HG02763 (cell line): ENCODE data around the gene LCLAT1.
A peak's percentile ranks its signal among the peaks of the same experiment; 100 is the strongest.

Experiments used
- ATAC-seq: cut with Tn5 transposase; IDR thresholded peaks from one replicate; pipeline ENCODE4 v1.9.1; 2021; ENCODE audit warnings: mild to moderate bottlenecking, moderate library complexity; ENCODE audit not compliant: unreplicated experiment

Gene LCLAT1

DNA sequence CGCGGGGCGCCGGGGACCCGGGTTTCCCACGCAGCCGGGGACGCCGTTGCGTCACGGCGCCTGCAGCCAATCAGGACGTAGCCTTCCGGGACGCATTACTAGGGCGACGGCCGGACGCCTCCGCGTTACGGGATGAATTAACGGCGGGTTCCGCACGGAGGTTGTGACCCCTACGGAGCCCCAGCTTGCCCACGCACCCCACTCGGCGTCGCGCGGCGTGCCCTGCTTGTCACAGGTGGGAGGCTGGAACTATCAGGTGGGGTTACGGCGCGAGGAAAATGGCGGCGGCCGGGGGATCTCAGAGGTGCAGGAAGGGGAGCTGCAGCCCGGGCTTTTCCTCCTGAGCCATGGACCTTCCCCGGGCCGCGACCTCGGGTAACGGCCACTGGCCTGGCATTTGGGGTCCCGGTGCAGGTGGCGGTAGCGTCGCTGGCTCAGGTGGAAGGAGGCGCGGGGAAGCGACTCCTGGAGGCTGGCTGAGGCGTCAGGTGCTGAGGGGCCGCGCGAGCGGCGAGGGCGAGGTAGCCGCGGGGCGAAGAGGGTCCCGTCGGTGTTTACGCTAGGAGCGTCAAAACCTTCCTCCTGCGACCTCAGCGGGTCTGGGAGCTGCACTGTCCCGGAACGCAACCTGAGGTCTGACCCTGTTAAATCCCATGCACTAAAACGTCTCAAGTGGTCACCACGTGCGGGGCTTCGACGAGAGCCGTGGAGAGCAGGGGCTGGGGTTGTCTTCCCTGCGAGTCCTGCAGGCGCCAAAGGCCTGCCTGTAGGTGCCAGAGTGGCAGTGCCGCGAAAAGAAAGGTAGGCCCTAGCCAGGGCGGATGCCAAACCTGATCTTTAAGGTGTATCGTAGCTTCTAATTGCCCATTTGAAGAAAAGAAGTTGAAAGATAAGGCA is at the start of gene LCLAT1:
LCLAT1 (plus strand) TSS at position 98 of the 897 bp plus-strand sequence. CDS start 78,345 bp downstream, outside the sequence.
- ATAC-seq, result peak; percentile 97

DNA sequence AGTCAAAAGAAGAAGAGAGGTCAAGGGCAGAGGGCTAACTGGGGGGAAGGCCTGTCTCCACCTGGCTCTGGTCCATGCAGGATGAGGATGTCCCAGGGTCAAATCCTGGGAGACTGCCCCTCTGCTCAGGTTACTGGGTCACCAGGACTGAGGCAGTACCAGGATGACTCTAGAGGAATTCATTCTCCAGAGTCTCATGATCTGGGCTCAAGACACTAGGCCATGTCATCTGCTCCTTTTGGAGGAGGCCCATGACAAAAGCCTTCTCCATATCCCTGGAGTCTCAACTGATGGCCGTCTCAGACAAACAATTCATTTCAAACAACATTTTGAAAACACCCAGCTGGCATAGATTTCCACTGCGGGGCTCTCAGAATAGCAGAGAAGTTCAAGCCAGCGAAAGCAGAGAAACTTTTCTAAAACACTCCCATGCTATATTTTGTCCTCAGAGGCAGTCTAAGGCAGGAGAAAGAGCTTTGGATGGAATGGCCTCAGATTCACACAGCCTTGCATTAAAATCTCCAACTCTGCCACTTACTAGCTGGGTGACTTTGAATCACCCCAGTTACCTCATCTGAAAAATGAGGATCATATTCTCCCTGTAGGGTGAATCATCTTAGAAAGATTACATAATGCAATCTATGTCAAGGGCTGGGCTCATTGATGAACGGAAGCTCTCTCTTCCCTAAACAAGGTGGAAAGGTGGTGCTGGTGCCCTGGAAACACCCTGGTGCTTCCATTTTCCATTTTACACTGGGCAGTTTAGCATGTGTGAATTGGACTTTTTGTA is 48.8 kb upstream of the LCLAT1 start:
- ATAC-seq, result no peak

DNA sequence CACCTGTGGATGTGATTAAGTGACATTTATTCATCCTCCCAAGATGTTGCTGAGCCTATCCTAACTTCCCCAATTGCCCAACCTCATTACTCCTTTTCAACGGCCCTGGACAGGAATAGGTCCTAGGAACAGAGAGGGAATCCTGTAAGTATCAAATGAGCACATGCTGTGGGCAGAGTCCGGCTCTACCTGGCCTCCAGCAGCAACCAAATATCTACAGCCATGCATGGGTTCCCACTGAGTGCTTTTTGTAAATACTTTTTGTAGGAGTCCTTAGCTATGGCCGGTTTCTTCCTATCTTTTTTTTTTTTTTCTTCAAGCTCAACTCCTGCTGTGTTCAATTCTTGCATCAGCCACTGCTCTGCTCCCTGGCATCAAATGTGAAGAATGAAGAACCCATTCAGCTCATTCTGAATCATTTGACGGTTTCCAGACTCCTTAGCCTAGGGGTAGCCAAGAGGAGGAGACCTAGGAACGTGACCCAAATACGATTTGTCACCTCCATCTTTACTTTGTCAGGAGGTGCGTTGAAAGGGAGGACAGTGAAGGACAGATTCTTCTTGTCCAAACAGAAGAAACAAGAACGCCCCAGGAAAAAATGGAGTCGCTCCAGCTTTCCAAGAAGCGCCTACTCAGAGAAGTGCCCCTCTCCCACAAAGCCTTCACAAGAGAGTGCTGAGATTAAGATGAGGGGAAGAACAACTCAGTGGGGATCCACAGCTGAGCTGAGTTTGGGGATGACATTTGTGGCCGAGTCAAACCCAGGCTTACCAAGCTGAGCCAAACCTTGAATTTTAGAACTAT is 46.7 kb upstream of the LCLAT1 start:
- ATAC-seq, result no peak

DNA sequence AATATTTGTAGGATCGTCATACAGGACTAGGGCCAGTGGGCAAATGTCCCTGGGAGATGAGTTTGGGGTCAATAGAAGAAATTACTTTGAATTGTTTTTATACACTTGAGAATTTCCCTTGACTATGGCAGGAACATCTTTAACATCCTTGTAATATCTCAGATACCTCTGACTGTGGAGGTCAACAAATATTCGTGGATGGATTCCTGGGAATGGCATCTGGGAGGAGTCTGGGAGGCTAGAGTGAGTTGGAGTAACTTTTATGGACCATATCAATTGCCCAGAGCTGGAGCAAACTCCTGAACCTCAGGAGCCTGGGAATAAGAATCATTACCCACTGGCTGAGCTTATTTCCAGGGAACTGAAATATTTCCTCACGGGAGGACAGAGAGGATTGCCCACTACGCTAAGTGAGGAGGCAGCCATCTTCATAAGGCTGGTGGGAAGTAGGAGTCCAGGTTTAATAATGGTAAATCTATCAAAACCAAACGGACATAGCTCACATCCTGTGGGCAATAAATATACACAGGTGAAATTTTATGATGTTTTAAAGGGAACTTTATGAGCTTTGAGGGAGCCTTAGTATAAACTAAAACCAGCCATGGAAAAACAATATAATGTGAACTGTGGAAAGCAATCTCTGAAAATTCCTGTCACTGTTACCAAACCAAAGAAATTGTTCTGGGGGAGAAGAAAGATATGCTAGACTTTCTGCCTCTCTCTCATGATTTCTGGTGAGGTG is 44.4 kb upstream of the LCLAT1 start:
- no peak for ATAC-seq

DNA sequence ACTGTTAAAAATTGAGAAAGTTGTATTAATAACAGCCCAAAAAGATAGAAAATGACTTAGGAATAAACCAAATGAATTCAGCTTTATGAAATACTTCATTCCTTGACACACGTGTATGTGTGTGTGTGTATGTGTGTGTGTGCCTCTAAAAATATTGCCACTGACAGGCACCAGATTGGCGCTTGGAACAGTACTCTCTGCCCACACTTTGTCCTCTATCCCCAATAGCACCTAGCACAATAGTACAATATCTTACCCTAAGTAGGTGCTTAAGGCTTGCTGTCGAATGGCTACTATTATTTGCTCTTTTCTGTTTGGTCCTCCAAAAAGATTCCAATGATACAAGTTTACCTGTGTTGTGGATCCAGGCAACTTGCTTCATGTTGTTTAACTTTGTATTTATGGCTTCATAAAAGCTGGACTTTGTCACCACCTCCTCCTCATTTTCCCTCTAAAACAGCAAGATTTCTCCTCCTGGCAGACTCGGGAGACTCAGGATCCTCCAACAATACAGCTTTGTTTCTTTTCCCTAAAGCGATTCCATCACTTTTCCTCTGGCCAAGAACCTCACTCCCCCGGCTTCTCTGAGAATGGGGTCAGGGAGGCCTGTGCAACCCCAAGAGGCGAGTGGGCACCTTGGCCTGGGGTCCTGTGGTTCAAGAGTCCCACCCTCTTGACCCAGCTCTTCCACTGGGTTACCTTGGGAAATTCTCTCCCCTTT is 43.3 kb upstream of the LCLAT1 start:
- no peak for ATAC-seq

DNA sequence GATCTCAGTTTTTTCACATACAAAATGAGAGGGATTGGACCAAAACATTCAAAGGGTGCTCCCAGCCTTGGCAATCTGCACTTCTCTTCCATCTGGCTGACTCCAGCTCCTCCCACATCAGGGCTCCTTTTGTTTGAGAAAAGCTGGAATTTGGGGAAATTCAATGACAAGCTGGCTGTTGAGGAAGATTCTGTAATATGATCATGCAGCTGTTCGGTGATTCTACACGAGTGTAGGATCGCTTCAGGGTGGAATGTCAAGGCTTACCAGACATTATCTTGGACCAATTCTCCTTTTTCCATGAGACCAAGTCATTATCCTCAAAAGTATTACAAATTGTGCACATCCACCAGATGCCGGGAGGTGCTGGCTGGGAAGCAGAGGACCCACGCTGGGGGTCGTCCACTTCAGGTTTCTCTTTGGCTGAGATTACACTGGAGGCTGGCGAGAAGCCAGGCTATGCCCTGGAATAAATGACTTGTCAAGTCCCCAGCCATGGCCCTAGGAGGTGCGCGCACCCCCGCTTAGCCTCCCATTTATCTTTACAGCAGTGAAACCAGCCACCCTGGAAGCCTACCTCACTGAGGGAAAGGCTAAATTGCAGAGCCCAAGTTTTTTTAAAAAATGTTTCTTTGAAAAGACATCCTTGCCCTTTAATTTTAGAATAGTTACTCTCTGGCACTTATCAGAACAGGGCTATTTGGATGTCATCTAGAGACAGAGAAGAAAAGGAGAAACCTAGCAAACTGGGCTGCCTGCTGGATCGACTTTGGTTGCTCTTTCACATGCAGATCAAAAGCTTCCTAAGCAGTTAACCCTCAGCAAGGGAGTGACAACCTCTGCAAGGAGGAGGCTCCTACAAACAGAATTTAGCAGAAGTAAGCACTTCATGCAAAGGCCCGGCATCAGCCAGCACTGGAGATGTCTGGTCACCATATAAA is 42.5 kb upstream of the LCLAT1 start:
- ATAC-seq, result no peak

DNA sequence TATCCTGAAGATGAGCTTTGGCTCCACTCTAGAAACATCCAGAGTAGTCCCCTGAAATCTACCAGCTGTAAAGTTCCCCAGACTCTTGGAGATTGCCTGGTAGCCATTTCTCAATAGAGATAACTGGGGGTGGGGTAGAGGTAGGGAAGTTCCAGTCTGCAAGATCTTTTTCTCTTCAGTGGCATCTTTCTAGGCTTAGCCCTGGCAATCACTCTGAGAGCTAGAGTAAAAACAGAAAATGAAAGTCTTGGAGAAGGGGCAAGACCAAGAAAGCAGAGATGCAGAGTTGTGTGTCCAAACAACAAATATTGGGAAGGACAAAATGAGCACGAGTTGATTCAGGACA is 41.8 kb upstream of the LCLAT1 start:
- ATAC-seq, result no peak

DNA sequence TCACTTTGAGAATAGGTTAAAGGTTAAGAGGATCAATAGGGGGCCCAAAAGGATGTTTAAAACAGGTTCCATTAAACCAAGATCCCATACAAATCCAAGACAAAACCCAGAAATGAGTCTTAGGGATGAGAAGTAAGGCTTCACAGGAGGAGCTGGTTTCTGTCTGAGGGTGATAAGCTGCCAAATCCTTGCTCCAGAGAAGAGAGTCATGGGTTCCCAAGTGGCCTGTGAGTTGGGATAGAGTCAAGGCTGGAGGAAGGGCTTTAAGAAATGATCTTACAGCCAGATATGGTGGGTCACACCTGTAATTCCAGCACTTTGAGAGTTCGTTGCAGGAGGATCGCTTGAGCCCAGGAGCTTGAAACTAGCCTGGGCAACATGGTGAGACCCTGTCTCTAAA is 40.2 kb upstream of the LCLAT1 start:
- ATAC-seq, result no peak

DNA sequence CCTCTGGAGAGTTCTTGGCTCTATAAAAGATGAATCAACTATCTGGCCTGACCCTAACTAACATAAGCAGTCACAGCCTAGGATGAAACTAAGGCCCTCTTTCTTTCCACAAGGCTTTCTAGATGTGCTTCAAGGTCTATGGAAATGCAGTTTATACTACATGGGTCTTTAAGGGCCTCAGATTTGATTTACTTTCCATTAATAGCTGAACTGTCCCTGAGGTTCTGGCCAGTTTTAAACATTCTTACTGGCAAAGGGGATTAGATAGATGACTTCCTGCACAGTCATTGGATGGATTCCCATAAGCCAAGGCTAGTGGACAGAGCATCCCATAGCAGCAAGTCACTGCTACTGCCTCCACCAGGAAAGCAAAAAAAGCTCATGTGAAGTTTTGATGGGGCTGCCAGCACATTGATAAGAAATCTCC is 38.1 kb upstream of the LCLAT1 start:
- no peak for ATAC-seq

DNA sequence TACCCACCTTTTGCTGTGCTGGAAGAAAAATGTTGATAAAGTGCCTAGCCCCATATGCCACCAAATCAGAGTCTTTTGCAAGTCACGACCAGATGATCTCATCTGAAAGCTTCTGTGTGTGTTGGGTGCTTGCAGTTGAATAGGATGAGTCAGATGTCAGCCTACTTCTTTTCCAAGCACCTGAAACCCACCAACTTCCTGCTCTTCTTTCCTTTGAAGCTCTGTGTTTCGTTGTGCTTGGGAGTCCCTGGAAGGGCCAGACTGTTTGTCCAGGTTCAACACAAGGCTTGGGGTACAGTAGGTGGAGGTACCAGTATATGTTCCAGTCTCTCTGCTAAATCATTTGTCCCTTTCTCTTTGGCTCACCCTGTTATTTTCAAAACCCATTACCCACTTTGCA is 36.8 kb upstream of the LCLAT1 start:
- ATAC-seq, result no peak

DNA sequence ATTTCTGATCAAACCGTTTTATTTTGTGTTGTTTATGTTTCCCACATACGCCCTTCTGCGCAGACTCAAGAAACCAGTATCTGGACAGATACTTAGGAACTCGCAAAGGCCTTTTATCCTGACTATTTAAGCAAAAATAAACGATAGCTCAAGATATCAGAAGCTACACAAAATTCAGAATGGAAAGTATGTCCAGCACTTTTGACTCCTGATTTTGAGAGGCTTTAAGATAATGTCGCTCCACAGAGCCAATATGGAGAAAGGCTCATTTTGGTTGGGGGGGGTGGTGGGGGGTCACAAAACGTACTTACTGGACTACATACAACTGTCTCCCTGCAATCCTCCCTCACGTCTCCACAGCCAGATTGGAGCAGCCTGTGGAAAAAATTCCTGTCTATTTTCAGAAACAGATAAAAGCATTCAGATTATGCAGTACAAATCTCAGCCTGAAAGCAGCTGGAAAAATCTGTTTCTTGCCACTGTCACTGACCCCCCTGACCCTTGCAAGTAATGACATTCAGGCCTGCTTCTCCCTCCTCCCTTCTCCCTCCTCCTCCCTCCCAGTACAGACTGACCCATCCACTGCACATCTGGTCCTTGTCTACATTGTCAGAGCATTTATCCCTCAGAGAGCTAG is 34.9 kb upstream of the LCLAT1 start:
- no peak for ATAC-seq

DNA sequence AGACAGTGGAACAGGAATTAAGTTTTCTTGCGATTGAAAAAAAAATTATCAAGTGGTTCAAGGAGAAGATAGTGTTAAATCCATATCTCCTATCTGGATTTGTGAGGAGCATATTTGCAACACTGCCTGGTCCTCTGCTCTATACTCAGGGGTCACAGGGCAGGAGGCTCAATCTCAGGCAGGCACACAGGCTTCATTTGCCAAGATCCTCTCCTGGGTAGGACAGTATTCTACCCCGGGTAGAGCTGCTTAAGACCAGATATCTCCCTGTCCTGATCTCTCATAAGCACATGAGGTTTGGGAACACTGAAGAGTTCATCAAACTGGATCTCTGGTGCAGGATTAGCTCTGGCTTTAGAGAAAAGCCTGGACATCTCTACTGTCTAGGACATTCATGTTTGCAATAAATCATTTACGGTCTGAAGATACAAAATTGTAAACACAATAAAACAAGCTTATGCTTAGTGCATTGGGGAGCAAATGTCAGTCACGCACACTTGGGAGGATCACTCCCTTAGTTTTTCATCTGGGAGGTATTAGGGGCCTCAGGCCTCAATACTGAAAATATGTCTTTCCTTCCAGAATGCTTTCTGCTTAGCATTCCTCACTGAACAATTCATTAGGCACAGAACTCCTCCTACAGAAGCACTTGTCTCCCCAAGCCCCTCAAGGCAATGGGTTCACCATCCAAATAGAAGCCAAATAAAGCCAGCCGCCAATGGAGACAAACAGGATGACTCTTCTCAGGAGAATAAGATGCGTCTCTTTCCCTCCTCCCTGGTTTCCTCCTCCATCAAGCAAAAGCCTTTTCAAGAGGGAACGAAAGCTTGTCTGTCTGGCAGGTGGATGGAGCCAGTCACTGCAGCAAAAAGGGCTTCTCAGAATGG is 34.1 kb upstream of the LCLAT1 start:
- ATAC-seq, result no peak

DNA sequence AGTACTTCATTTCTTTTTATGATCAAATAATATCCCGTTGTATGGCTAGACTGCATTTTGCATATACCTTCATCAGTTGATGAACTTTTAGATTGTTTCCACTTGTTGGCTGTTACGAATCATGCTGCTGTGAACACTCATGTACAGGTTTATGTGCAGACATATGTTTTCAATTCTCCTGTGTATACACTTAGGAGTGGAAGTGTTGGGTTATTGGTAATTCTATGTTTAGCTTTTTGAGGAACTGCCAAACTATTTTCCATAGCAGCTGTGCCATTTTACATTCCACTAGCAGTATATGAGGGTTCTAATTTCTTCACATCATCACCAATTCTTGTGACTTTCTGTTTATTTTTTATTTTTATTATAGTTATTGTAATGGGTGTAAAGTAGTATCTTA is 32.1 kb upstream of the LCLAT1 start:
- ATAC-seq, result no peak

DNA sequence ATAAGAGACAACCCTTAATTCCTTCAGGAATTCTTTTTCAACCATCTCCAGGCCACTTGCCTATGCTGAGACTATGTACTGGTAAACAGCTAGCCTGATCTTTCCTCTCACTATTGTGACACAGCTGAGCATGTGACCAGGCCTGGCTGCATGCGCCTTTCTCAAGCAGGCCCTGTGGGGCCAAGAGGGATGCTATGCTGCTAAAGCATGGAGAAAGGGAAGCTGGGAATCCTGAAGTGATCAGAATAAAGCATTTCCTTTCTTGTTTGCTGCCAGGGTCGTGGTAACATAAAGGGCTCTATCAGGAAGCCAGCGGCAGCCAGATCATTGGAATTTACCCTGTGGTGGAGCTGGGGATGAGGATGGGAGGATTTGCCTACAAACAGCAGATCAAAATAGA is 29.8 kb upstream of the LCLAT1 start:
- no peak for ATAC-seq

DNA sequence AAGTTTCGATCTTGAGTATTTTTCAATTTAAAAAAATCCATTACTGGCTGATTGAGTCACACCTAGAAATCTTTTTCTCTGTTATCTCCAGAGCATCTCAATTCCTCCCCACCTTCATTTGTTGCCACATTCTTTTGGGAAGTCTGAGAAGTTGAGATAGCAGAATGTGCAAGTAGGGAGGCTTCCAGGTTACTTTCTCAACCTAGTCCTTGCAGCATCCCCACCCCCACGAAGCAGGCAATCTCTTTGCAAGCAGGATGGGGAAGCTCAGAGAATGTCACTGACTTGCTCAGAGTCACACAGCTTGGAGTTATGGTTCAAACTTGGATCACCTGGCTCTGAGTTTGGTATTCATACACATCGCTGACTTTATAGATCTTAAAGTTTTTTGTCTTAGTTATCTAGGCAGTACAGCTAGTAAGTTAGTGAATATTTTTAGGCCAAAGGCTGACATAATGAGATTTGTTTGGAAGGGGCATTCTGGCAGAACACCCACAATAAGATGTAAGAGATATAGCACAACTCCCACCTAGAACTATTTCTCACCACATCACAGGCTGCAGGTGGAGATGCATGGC is 25.9 kb upstream of the LCLAT1 start:
- ATAC-seq, result no peak

DNA sequence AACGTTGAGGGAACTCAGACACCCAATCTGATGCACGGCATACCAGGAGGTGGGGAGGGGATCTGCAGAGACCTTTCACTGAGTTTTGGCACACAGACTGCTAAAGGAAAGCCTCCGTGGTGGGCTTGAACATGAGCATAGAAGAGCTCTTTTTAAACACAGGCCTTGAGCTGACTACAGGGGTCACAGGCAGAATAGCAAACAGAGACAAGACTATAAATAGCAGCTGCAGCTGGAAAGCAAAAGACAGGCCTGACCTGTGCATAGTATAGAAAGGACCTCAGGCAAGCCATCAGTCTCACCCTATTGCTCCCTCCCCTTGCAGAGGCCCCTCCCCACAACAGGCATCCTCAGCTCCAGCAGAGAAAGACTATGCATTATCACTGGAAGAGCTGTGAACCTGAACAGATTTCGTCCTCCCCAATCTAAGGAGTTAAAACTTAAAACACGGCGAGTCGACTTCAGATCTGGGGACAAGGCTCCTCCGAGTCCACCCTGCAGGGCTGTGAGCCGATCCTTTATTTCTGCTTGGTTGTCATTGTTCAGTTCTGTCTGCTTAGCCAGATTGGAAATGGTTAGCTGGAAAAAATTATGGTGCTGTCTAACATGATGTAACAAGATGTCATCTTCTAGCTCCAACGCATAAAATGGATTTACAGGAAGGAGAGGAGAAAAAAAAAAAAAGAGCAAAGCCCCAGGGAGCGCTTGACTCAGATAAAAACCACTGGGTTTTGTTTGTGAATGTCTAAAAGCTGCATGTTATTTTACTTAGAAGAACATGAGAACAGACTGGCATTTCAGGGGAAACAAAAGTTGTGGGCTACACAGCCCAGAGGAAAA is 25.2 kb upstream of the LCLAT1 start:
- no peak for ATAC-seq
